Subcutaneous abdominal adipose tissue (tissue), 5 donors: ENCODE measurements around the gene PRF1.
"Not testable (repeated sequence)": the region's sequence is repeated elsewhere in the genome, so short reads cannot be mapped to it uniquely, and the experiment has no call there.

ENCODE experiments used
- H3K27ac ChIP-seq: one replicate; pipeline ENCODE4 v1.7.0; 2013; ENCODE audit warnings: low read depth, mild to moderate bottlenecking, inconsistent platforms, low read length, moderate library complexity
- H3K27me3 ChIP-seq, 5 donors: one replicate each; pipeline ENCODE4 v1.7.0; 2013; ENCODE audit warnings: low read length in 5 of 5, inconsistent platforms in 1 of 5; ENCODE audit not compliant: control insufficient read depth in 5 of 5, insufficient read depth in 4 of 5
- H3K36me3 ChIP-seq, 5 donors: one replicate each; pipeline ENCODE4 v1.7.0; 2013; ENCODE audit warnings: low read length in 5 of 5; ENCODE audit not compliant: control insufficient read depth in 5 of 5, insufficient read depth in 5 of 5
- H3K4me1 ChIP-seq, 5 donors: one replicate each; pipeline ENCODE4 v1.7.0; 2013; ENCODE audit warnings: low read length in 5 of 5, mild to moderate bottlenecking in 3 of 5, moderate library complexity in 1 of 5; ENCODE audit not compliant: control insufficient read depth in 5 of 5, insufficient read depth in 5 of 5
- H3K4me3 ChIP-seq, 5 donors: one replicate each; pipeline ENCODE4 v1.7.0; 2013; ENCODE audit warnings: low read length in 5 of 5, low read depth in 1 of 5
- H3K9ac ChIP-seq, 5 donors: one replicate each; pipeline ENCODE4 v1.7.0; 2013; ENCODE audit warnings: low read length in 5 of 5, mild to moderate bottlenecking in 4 of 5, moderate library complexity in 3 of 5
- H3K9me3 ChIP-seq, 5 donors: one replicate each; pipeline ENCODE4 v1.7.0; 2013; ENCODE audit warnings: low read length in 5 of 5; ENCODE audit not compliant: control insufficient read depth in 5 of 5
- donor health status: healthy.
- donor health status: healthy.
- donor health status: healthy.
- donor health status: healthy.
- donor health status: healthy.

PRF1 gene

GRCh38 chr10:70587045-70587658 is 15.4 kb downstream of the PRF1 start:
- Histone ChIP-seq H3K36me3 (no peaks in the 10 kb centered on the region), H3K27ac (no peak overlapping the region), H3K9ac (no peak overlapping the region), H3K4me3 (no peak overlapping the region), H3K9me3 (no peaks in the 10 kb centered on the region), H3K4me1 (peaks cover 0 to 33% (median 11%) of the 10 kb centered on the region in 5 donors), H3K27me3 (peaks cover 0 to 4% (median 3%) of the 10 kb centered on the region in 5 donors)

- no peaks in the 10 kb centered on the region for H3K36me3 ChIP-seq
- no peak overlapping the region for H3K9ac ChIP-seq
- no peaks in the 10 kb centered on the region for H3K9me3 ChIP-seq
- no peak overlapping the region for H3K27ac ChIP-seq
- no peak overlapping the region for H3K4me3 ChIP-seq
- peaks cover 0 to 33% (median 11%) of the 10 kb centered on the region in 5 donors for H3K4me1 ChIP-seq
- H3K27me3 ChIP-seq: peaks cover 0 to 4% (median 3%) of the 10 kb centered on the region in 5 donors
Measured at GRCh38 chr10:70586348-70586930, 16.1 kb downstream of the PRF1 start.

- H3K36me3 ChIP-seq: no peaks in the 10 kb centered on the region
- H3K9ac ChIP-seq: no peak overlapping the region
- H3K27ac ChIP-seq: no peak overlapping the region
- H3K9me3 ChIP-seq: no peaks in the 10 kb centered on the region
- peaks cover 0 to 4% (median 3%) of the 10 kb centered on the region in 5 donors for H3K27me3 ChIP-seq
- no peak overlapping the region for H3K4me3 ChIP-seq
- peaks cover 0 to 33% (median 11%) of the 10 kb centered on the region in 5 donors for H3K4me1 ChIP-seq
Measured at GRCh38 chr10:70585578-70586169, 16.9 kb downstream of the PRF1 start.

- H3K27me3 ChIP-seq: peaks cover 0 to 4% (median 3%) of the 10 kb centered on the region in 5 donors
- H3K9me3 ChIP-seq: no peaks in the 10 kb centered on the region
- no peaks in the 10 kb centered on the region for H3K36me3 ChIP-seq
- no peak overlapping the region for H3K4me3 ChIP-seq
- peaks cover 0 to 28% (median 10%) of the 10 kb centered on the region in 5 donors for H3K4me1 ChIP-seq
- H3K9ac ChIP-seq: no peak overlapping the region
- no peak overlapping the region for H3K27ac ChIP-seq
Measured at GRCh38 chr10:70584909-70585544, 17.5 kb downstream of the PRF1 start.

- Histone ChIP-seq H3K9ac (no peak overlapping the region), H3K9me3 (no peaks in the 10 kb centered on the region), H3K27me3 (peaks cover 0 to 4% (median 3%) of the 10 kb centered on the region in 5 donors), H3K27ac (no peak overlapping the region), H3K4me1 (peaks cover 0 to 23% (median 8%) of the 10 kb centered on the region in 5 donors), H3K4me3 (no peak overlapping the region), H3K36me3 (no peaks in the 10 kb centered on the region)
Measured at GRCh38 chr10:70584366-70584765, 18.2 kb downstream of the PRF1 start.

GRCh38 chr10:70583669-70584037 is 18.9 kb downstream of the PRF1 start:
- no peaks in the 10 kb centered on the region for H3K36me3 ChIP-seq
- H3K4me3 ChIP-seq: no peak overlapping the region
- H3K27ac ChIP-seq: no peak overlapping the region
- H3K27me3 ChIP-seq: peaks cover 0 to 4% (median 0%) of the 10 kb centered on the region in 5 donors
- no peaks in the 10 kb centered on the region for H3K9me3 ChIP-seq
- peaks cover 0 to 19% (median 8%) of the 10 kb centered on the region in 5 donors for H3K4me1 ChIP-seq
- H3K9ac ChIP-seq: no peak overlapping the region

- Histone ChIP-seq H3K9ac (no peak overlapping the region), H3K4me1 (peaks cover 0 to 19% (median 8%) of the 10 kb centered on the region in 5 donors), H3K27me3 (peaks cover 0 to 4% (median 0%) of the 10 kb centered on the region in 5 donors), H3K36me3 (no peaks in the 10 kb centered on the region), H3K4me3 (no peak overlapping the region), H3K9me3 (no peaks in the 10 kb centered on the region), H3K27ac (no peak overlapping the region)
Measured at GRCh38 chr10:70582793-70583668, 19.5 kb downstream of the PRF1 start.

GRCh38 chr10:70581176-70581575 is 21.4 kb downstream of the PRF1 start:
- H3K4me1 ChIP-seq: peaks cover 3 to 28% (median 15%) of the 10 kb centered on the region in 5 donors
- not testable (repeated sequence) for H3K27me3 ChIP-seq, H3K4me3 ChIP-seq, H3K9me3 ChIP-seq, H3K9ac ChIP-seq, H3K27ac ChIP-seq, H3K36me3 ChIP-seq

- H3K4me3 ChIP-seq: no peak overlapping the region
Measured at GRCh38 chr10:70579234-70580002, 23.1 kb downstream of the PRF1 start.

More at GRCh38 chr10:70579234-70580002, 23.1 kb downstream of the PRF1 start:
- no peaks in the 10 kb centered on the region for H3K36me3 ChIP-seq
- no peaks in the 10 kb centered on the region for H3K9me3 ChIP-seq
- H3K27ac ChIP-seq: no peak overlapping the region
- no peak overlapping the region for H3K9ac ChIP-seq
- H3K27me3 ChIP-seq: peaks cover 0 to 4% (median 0%) of the 10 kb centered on the region in 5 donors
- H3K4me1 ChIP-seq: peaks cover 5 to 28% (median 15%) of the 10 kb centered on the region in 5 donors
